NT2/D1 (cell line): Measurements from ENCODE around the gene CAMTA1.
A peak's percentile ranks its signal among the peaks of the same experiment; 100 is the strongest.

Experiments
- DNase-seq: peaks from one replicate; pipeline ENCODE4 v3.0.0-alpha.2; 2011; ENCODE audit warnings: low read depth, low spot score
- H3K27me3 ChIP-seq: 2 replicates; pipeline ENCODE4 v1.6.0; 2011; ENCODE audit warnings: mild to moderate bottlenecking; ENCODE audit not compliant: insufficient read length, insufficient read depth
- H3K36me3 ChIP-seq: 2 replicates; pipeline ENCODE4 v1.6.1; 2011; ENCODE audit warnings: mild to moderate bottlenecking, low read length, mixed read lengths; ENCODE audit not compliant: insufficient read depth, insufficient read length
- H3K4me1 ChIP-seq: 2 replicates; pipeline ENCODE4 v1.5.1; 2011; ENCODE audit not compliant: insufficient read depth, insufficient read length
- H3K4me3 ChIP-seq: 2 replicates; pipeline ENCODE4 v1.5.1; 2011; ENCODE audit warnings: low read depth; ENCODE audit not compliant: insufficient read length
- H3K9ac ChIP-seq: 2 replicates; pipeline ENCODE4 v1.6.0; 2011; ENCODE audit warnings: low read depth; ENCODE audit not compliant: insufficient read length
- H3K9me3 ChIP-seq: 2 replicates; pipeline ENCODE4 v1.5.1; 2011; ENCODE audit warnings: mild to moderate bottlenecking, low read length; ENCODE audit not compliant: insufficient read depth
- SUZ12 ChIP-seq: IDR thresholded peaks from 2 replicates; pipeline ENCODE4 v1.6.1; 2011; ENCODE audit not compliant: insufficient read length, insufficient read depth; ENCODE audit errors: extremely low read depth
- YY1 ChIP-seq: IDR thresholded peaks from 2 replicates; pipeline ENCODE4 v1.6.1; 2011; ENCODE audit not compliant: insufficient read length, insufficient read depth
- ZNF274 ChIP-seq: IDR thresholded peaks from 2 replicates; pipeline ENCODE4 v1.6.1; 2011; ENCODE audit warnings: mild to moderate bottlenecking, low read depth, low read length

Gene CAMTA1

DNA sequence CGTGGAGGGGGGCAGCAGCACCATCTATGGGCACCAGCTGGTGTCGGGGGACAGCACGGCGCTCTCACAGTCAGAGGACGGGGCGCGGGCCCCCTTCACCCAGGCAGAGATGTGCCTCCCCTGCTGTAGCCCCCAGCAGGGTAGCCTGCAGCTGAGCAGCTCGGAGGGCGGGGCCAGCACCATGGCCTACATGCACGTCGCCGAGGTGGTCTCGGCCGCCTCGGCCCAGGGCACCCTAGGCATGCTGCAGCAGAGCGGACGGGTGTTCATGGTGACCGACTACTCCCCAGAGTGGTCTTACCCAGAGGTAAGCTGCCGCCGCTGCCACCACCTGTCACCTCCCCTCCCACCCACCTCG is 879.6 kb downstream of the CAMTA1 start:
- no peak for DNase-seq
- H3K4me3 ChIP-seq: no peak overlapping the region
- no peaks in the 10 kb centered on the region for H3K9me3 ChIP-seq
- H3K36me3 ChIP-seq: no peaks in the 10 kb centered on the region
- no peak overlapping the region for H3K9ac ChIP-seq
- TF ChIP-seq YY1: no peak
- TF ChIP-seq SUZ12: no peak
- TF ChIP-seq ZNF274: no peak
- H3K4me1 ChIP-seq: peaks cover 20% of the 10 kb centered on the region
- H3K27me3 ChIP-seq: no peaks in the 10 kb centered on the region

GRCh38 chr1:7666249-7666648 is 881.0 kb downstream of the CAMTA1 start:
- Histone ChIP-seq H3K9me3 (no peaks in the 10 kb centered on the region), H3K4me1 (peaks cover 19% of the 10 kb centered on the region), H3K4me3 (no peak overlapping the region), H3K36me3 (no peaks in the 10 kb centered on the region), H3K9ac (no peak overlapping the region), H3K27me3 (peaks cover 3% of the 10 kb centered on the region)
- TF ChIP-seq YY1: no peak
- no peak for TF ChIP-seq ZNF274
- no peak for TF ChIP-seq SUZ12
- DNase-seq: no peak

DNA sequence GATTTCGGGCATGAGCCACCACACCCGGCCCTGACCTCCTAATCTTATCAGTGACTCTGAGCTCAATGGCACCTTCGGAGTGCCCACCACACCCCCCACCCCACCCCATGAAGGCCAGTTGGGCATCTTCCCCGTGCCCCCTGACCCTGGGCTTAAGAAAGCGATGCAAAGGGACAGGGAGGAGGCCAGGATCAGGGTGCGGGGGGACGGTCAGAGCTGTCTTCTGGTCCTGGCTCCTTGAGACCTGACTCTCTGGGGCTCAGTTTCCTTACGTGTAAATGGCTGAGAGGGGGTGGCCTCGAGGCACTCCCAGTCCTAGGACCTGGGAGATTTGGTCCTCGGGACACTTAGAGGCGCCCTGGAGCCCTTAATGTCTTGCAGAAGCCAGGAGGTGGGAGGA is 881.9 kb downstream of the CAMTA1 start:
- Histone ChIP-seq H3K36me3 (no peaks in the 10 kb centered on the region), H3K4me3 (no peak overlapping the region), H3K9ac (no peak overlapping the region), H3K9me3 (no peaks in the 10 kb centered on the region), H3K4me1 (peaks cover 19% of the 10 kb centered on the region), H3K27me3 (peaks cover 7% of the 10 kb centered on the region)
- DNase-seq: no peak
- TF ChIP-seq ZNF274 (no peak), SUZ12 (no peak), YY1 (no peak)

DNA sequence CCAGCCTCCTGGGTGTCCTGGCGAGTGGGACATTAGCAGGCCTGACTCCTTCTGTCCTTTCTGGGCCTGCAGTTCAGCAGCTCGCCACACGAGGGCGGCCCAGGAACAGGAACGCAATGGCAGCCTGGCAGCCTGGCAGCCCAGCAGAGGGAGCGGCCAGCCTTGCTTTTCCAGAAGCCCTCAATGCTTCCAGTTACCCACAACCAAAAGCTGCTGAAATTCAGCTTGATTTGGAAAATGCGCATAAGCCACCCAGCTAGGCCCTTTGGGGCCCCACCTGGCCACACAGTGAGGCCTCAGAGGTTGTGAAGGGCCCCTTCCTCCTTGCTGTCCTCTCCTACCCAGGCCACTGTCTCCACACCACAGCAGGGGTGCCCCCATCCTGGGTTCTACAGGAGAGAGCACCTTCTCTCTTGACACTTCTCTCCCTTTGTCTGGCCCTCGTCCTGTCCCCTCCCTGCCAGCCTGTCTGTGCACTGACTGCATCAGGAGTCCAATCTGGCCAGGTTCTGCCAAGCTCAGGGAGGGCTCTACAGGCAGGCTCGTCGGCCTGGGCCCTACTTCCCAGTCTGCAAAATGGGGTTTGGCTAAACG is 882.5 kb downstream of the CAMTA1 start:
- TF ChIP-seq YY1 (no peak), SUZ12 (no peak), ZNF274 (no peak)
- Histone ChIP-seq H3K4me1 (peaks cover 19% of the 10 kb centered on the region), H3K36me3 (no peaks in the 10 kb centered on the region), H3K9ac (peak overlapping the region; percentile 42), H3K4me3 (no peak overlapping the region), H3K9me3 (no peaks in the 10 kb centered on the region), H3K27me3 (peaks cover 8% of the 10 kb centered on the region)
- DNase-seq: peak; percentile 58

GRCh38 chr1:7669559-7670311 is 884.5 kb downstream of the CAMTA1 start:
- DNase-seq: peak; percentile 47
- H3K9me3 ChIP-seq: no peaks in the 10 kb centered on the region
- peaks cover 8% of the 10 kb centered on the region for H3K27me3 ChIP-seq
- TF ChIP-seq ZNF274 (no peak), YY1 (no peak), SUZ12 (no peak)
- no peaks in the 10 kb centered on the region for H3K36me3 ChIP-seq
- H3K4me1 ChIP-seq: peaks cover 19% of the 10 kb centered on the region
- peak overlapping the region; percentile 53 for H3K9ac ChIP-seq
- H3K4me3 ChIP-seq: peak overlapping the region; percentile 6

- Histone ChIP-seq H3K36me3 (no peaks in the 10 kb centered on the region), H3K9ac (peak overlapping the region; percentile 53), H3K4me1 (peaks cover 19% of the 10 kb centered on the region), H3K27me3 (peaks cover 8% of the 10 kb centered on the region), H3K9me3 (no peaks in the 10 kb centered on the region), H3K4me3 (peak overlapping the region; percentile 6)
- TF ChIP-seq YY1 (no peak), SUZ12 (no peak), ZNF274 (no peak)
- no peak for DNase-seq
Observed at GRCh38 chr1:7670334-7671145, 885.3 kb downstream of the CAMTA1 start.

- Histone ChIP-seq H3K4me1 (peaks cover 19% of the 10 kb centered on the region), H3K4me3 (no peak overlapping the region), H3K9me3 (no peaks in the 10 kb centered on the region), H3K36me3 (no peaks in the 10 kb centered on the region), H3K27me3 (peaks cover 8% of the 10 kb centered on the region), H3K9ac (no peak overlapping the region)
- TF ChIP-seq YY1 (no peak), ZNF274 (no peak), SUZ12 (no peak)
- no peak for DNase-seq
Observed at GRCh38 chr1:7671146-7671465, 885.9 kb downstream of the CAMTA1 start.
